HEK293 (cell line): ENCODE data around the gene NF2.

Experiments
- CTCF ChIA-PET: fragments of 350-600 bp; formaldehyde crosslinking; extraction: SDS; loops from one replicate; lab custom pipeline; 2021; ENCODE audit warnings: antibody characterized with exemption; lab: Yijun Ruan, JAX
- POLR2A ChIA-PET: fragments of 300-600 bp; formaldehyde crosslinking; extraction: SDS; loops from one replicate; lab custom pipeline; 2020; ENCODE audit warnings: antibody characterized with exemption, inconsistent platforms; lab: Yijun Ruan, JAX
- H3K27ac ChIP-seq: fragments of 200-500 bp; sonication (Bioruptor generic); 2 replicates; pipeline ENCODE4 v1.5.1; 2014; ENCODE audit warnings: low read depth, low read length, control low read depth, inconsistent platforms; ENCODE audit errors: extremely low read depth
- H3K36me3 ChIP-seq, 2 experiments: fragments of 200-500 bp in 1 of 2; sonication (Bioruptor generic) in 1 of 2; 1 replicate in 1 of 2; 2 replicates in 1 of 2; pipeline ENCODE4 v1.5.1; 2014 to 2017; ENCODE audit warnings: inconsistent platforms in 2 of 2, low read length in 2 of 2; ENCODE audit not compliant: control insufficient read depth in 2 of 2, insufficient read depth in 1 of 2
- H3K4me1 ChIP-seq: fragments of 200-500 bp; sonication (Bioruptor generic); 2 replicates; pipeline ENCODE4 v1.5.1; 2014; ENCODE audit warnings: mild to moderate bottlenecking, low read length, inconsistent platforms; ENCODE audit not compliant: control insufficient read depth, insufficient read depth
- H3K4me3 ChIP-seq: 2 replicates; pipeline ENCODE4 v1.5.1; 2011; ENCODE audit warnings: low read depth, mild to moderate bottlenecking, control low read depth, low read length, moderate library complexity
- H3K9me3 ChIP-seq: fragments of 200-500 bp; sonication (Bioruptor generic); 2 replicates; pipeline ENCODE4 v1.5.1; 2014; ENCODE audit warnings: low read depth, low read length, inconsistent platforms; ENCODE audit not compliant: control insufficient read depth, insufficient read depth
- GLIS1 ChIP-seq: fragments of 450-650 bp; formaldehyde crosslinking; IDR thresholded peaks from 2 replicates; pipeline ENCODE4 v1.5.1; 2016; ENCODE audit warnings: missing biosample characterization, missing genetic modification characterization
- MZF1 ChIP-seq: fragments of 450-650 bp; formaldehyde crosslinking; IDR thresholded peaks from 2 replicates; pipeline ENCODE4 v1.5.1; 2017; ENCODE audit warnings: missing biosample characterization, missing genetic modification characterization, borderline replicate concordance
- REPIN1 ChIP-seq: fragments of 450-650 bp; formaldehyde crosslinking; IDR thresholded peaks from 2 replicates; pipeline ENCODE4 v1.5.1; 2017; ENCODE audit warnings: missing biosample characterization, missing genetic modification characterization, low read depth
- REST ChIP-seq: fragments of 450-650 bp; formaldehyde crosslinking; IDR thresholded peaks from 2 replicates; pipeline ENCODE4 v1.5.1; 2016; ENCODE audit warnings: missing biosample characterization, missing genetic modification characterization
- SP7 ChIP-seq: fragments of 450-650 bp; formaldehyde crosslinking; IDR thresholded peaks from 2 replicates; pipeline ENCODE4 v1.5.1; 2016; ENCODE audit warnings: missing biosample characterization, missing genetic modification characterization
- ZFP69B ChIP-seq: fragments of 450-650 bp; formaldehyde crosslinking; IDR thresholded peaks from 2 replicates; pipeline ENCODE4 v1.5.1; 2016; ENCODE audit warnings: missing biosample characterization, missing genetic modification characterization
- ZIC2 ChIP-seq: fragments of 450-650 bp; formaldehyde crosslinking; IDR thresholded peaks from 2 replicates; pipeline ENCODE4 v1.5.1; 2016; ENCODE audit warnings: missing biosample characterization, missing genetic modification characterization
- ZNF112 ChIP-seq: fragments of 450-650 bp; formaldehyde crosslinking; IDR thresholded peaks from 2 replicates; pipeline ENCODE4 v1.5.0; 2017; ENCODE audit warnings: missing biosample characterization, missing genetic modification characterization
- ZNF266 ChIP-seq: fragments of 450-650 bp; formaldehyde crosslinking; IDR thresholded peaks from 2 replicates; pipeline ENCODE4 v1.5.1; 2016; ENCODE audit warnings: missing biosample characterization, missing genetic modification characterization, low read depth
- ZNF366 ChIP-seq: fragments of 450-650 bp; formaldehyde crosslinking; conservative IDR thresholded peaks from 2 replicates; pipeline ENCODE4 v1.5.1; 2016; ENCODE audit warnings: missing biosample characterization, missing genetic modification characterization
- ZNF394 ChIP-seq: fragments of 450-650 bp; formaldehyde crosslinking; IDR thresholded peaks from 2 replicates; pipeline ENCODE4 v1.5.1; 2016; ENCODE audit warnings: missing biosample characterization, missing genetic modification characterization, mild to moderate bottlenecking, moderate library complexity, borderline replicate concordance
- ZNF398 ChIP-seq: fragments of 450-650 bp; formaldehyde crosslinking; IDR thresholded peaks from 2 replicates; pipeline ENCODE4 v1.5.1; 2017; ENCODE audit warnings: missing biosample characterization, missing genetic modification characterization
- ZNF600 ChIP-seq: fragments of 450-650 bp; formaldehyde crosslinking; IDR thresholded peaks from 2 replicates; pipeline ENCODE4 v1.5.1; 2016; ENCODE audit warnings: missing biosample characterization, missing genetic modification characterization
- ZNF610 ChIP-seq: fragments of 450-650 bp; formaldehyde crosslinking; IDR thresholded peaks from 2 replicates; pipeline ENCODE4 v1.5.1; 2016; ENCODE audit warnings: missing biosample characterization, missing genetic modification characterization, borderline replicate concordance
- ZNF692 ChIP-seq: fragments of 450-650 bp; formaldehyde crosslinking; IDR thresholded peaks from 2 replicates; pipeline ENCODE4 v1.5.1; 2016; ENCODE audit warnings: missing biosample characterization, missing genetic modification characterization
- ZNF776 ChIP-seq: fragments of 450-650 bp; formaldehyde crosslinking; IDR thresholded peaks from 2 replicates; pipeline ENCODE4 v1.5.0; 2017; ENCODE audit warnings: missing biosample characterization, missing genetic modification characterization, borderline replicate concordance

NF2 gene

GRCh38 chr22:29715705-29716104, 112.3 kb downstream of the NF2 start:
- TF ChIP-seq REPIN1 (no peak), ZNF266 (tag by site-specific recombination) (no peak), MZF1 (tag by site-specific recombination) (no peak), ZNF776 (tag by site-specific recombination) (no peak), ZIC2 (tag by site-specific recombination) (no peak), SP7 (tag by site-specific recombination) (no peak), ZNF398 (tag by site-specific recombination) (no peak), ZNF366 (tag by site-specific recombination) (no peak), ZNF610 (tag by site-specific recombination) (no peak)
- TF ChIP-seq, all 188 proteins: peak for 0
- Histone ChIP-seq H3K4me3 (no peak overlapping the region), H3K36me3 (no peaks in the 10 kb centered on the region), H3K4me1 (no peaks in the 10 kb centered on the region), H3K27ac (no peak overlapping the region), H3K9me3 (no peaks in the 10 kb centered on the region)
- ChIA-PET CTCF (interaction anchor here (0.9 to 1.3 kb wide), 2 partner anchors 289 to 373 kb away, joined by 3 to 5 read pairs; no protein-coding TSS in a partner anchor), POLR2A (no interaction called here)

- Histone ChIP-seq H3K9me3 (no peaks in the 10 kb centered on the region), H3K36me3 (no peaks in the 10 kb centered on the region), H3K4me1 (no peaks in the 10 kb centered on the region), H3K27ac (no peak overlapping the region), H3K4me3 (no peak overlapping the region)
- CTCF ChIA-PET, result interaction anchor here (1.0 to 1.5 kb wide), 3 partner anchors 10 to 372 kb away, joined by 3 to 7 read pairs (median 3); no protein-coding TSS in a partner anchor
- TF ChIP-seq ZNF112 (tag by site-specific recombination) (no peak), ZNF692 (tag by site-specific recombination) (peak; percentile 93), ZIC2 (tag by site-specific recombination) (peak; percentile 49), ZFP69B (peak; percentile 94), REST (tag by site-specific recombination) (peak; percentile 97)
- POLR2A ChIA-PET, result interaction anchor here (1.6 kb wide), 1 partner anchor 8 kb away, joined by 5 read pairs; no protein-coding TSS in a partner anchor
Measured at GRCh38 chr22:29716814-29717545, 113.5 kb downstream of the NF2 start.

- Histone ChIP-seq H3K27ac (no peak overlapping the region), H3K9me3 (no peaks in the 10 kb centered on the region), H3K4me1 (no peaks in the 10 kb centered on the region), H3K36me3 (no peaks in the 10 kb centered on the region), H3K4me3 (no peak overlapping the region)
- ChIA-PET POLR2A (interaction anchor here (1.2 to 1.6 kb wide), 2 partner anchors 9 to 15 kb away, joined by 3 to 5 read pairs; no protein-coding TSS in a partner anchor), CTCF (interaction anchor here (0.6 to 1.5 kb wide), 4 partner anchors 9 to 371 kb away, joined by 3 to 7 read pairs (median 3); no protein-coding TSS in a partner anchor)
- TF ChIP-seq ZNF394 (tag by site-specific recombination) (no peak), ZNF600 (tag by site-specific recombination) (0 out of 2 replicates have a peak, but pooled peaks have one; percentile 15), ZIC2 (tag by site-specific recombination) (peak; percentile 88), REST (tag by site-specific recombination) (0 out of 2 replicates have a peak, but pooled peaks have one; percentile 13), GLIS1 (tag by site-specific recombination) (peak; percentile 99)
Measured at GRCh38 chr22:29717789-29718188, 114.4 kb downstream of the NF2 start.
